DND-41 (cell line): ENCODE data around the gene THUMPD2.
"Not testable (repeated sequence)": the region's sequence is repeated elsewhere in the genome, so short reads cannot be mapped to it uniquely, and the experiment has no call there.

ENCODE experiments used
- ATAC-seq: fragments of 200-7000 bp; cut with Tn5 transposase; 3 replicates; pipeline ENCODE4 v1.9.1; 2021; ENCODE audit warnings: low read depth; ENCODE audit not compliant: insufficient read depth
- DNase-seq: peaks from one replicate; pipeline ENCODE4 v3.0.0-alpha.2; 2020
- H2AFZ ChIP-seq: 2 replicates; pipeline ENCODE4 v1.6.0; 2012; ENCODE audit warnings: low read depth, low read length
- H3K27ac ChIP-seq: 2 replicates; pipeline ENCODE4 v1.5.1; 2012; ENCODE audit warnings: low read length, inconsistent platforms
- H3K27me3 ChIP-seq: fragments of 200-600 bp; sonication (generic); 2 replicates; pipeline ENCODE4 v1.6.0; 2012; ENCODE audit warnings: low read length, mild to moderate bottlenecking, inconsistent platforms; ENCODE audit not compliant: insufficient read depth, poor library complexity
- H3K36me3 ChIP-seq: 2 replicates; pipeline ENCODE4 v1.5.1; 2012; ENCODE audit warnings: low read length, inconsistent platforms; ENCODE audit not compliant: insufficient read depth
- H3K4me1 ChIP-seq: 2 replicates; pipeline ENCODE4 v1.5.1; 2012; ENCODE audit warnings: mild to moderate bottlenecking, low read length; ENCODE audit not compliant: insufficient read depth
- H3K4me2 ChIP-seq: 2 replicates; pipeline ENCODE4 v1.6.0; 2012; ENCODE audit warnings: mild to moderate bottlenecking, moderate library complexity, low read length, inconsistent platforms; ENCODE audit not compliant: insufficient read depth
- H3K4me3 ChIP-seq, 2 experiments: fragments of 200-600 bp in 1 of 2; shearing (Covaris generic) in 1 of 2; 2 replicates each; pipeline ENCODE4 v1.5.1; 2012 to 2016; ENCODE audit warnings: inconsistent platforms in 2 of 2, low read length in 2 of 2, mild to moderate bottlenecking in 2 of 2, low read depth in 1 of 2, moderate library complexity in 1 of 2
- H3K79me2 ChIP-seq: 2 replicates; pipeline ENCODE4 v1.6.0; 2012; ENCODE audit warnings: low read length, inconsistent platforms; ENCODE audit not compliant: insufficient read depth
- H3K9ac ChIP-seq: 2 replicates; pipeline ENCODE4 v1.6.0; 2012; ENCODE audit warnings: low read depth, mild to moderate bottlenecking, inconsistent platforms, low read length, moderate library complexity
- H3K9me3 ChIP-seq: 2 replicates; pipeline ENCODE4 v1.5.1; 2012; ENCODE audit warnings: low read length, moderate library complexity, mild to moderate bottlenecking, inconsistent platforms; ENCODE audit not compliant: insufficient read depth, severe bottlenecking
- H4K20me1 ChIP-seq: 2 replicates; pipeline ENCODE4 v1.6.0; 2012; ENCODE audit warnings: low read length; ENCODE audit not compliant: insufficient read depth
- EZH2 ChIP-seq: IDR thresholded peaks from 3 replicates; pipeline ENCODE4 v1.6.1; 2012; ENCODE audit warnings: borderline replicate concordance, low read depth, mild to moderate bottlenecking, moderate library complexity, low read length, inconsistent platforms; ENCODE audit not compliant: severe bottlenecking
- TF ChIP-seq, protein P1 (sequence below): IDR thresholded peaks from 2 replicates; pipeline ENCODE4 v1.5.1; 2012; ENCODE audit warnings: borderline replicate concordance, low read length, moderate library complexity, mild to moderate bottlenecking; ENCODE audit not compliant: poor library complexity, severe bottlenecking; ENCODE audit errors: extremely low read depth

The THUMPD2 gene

DNA sequence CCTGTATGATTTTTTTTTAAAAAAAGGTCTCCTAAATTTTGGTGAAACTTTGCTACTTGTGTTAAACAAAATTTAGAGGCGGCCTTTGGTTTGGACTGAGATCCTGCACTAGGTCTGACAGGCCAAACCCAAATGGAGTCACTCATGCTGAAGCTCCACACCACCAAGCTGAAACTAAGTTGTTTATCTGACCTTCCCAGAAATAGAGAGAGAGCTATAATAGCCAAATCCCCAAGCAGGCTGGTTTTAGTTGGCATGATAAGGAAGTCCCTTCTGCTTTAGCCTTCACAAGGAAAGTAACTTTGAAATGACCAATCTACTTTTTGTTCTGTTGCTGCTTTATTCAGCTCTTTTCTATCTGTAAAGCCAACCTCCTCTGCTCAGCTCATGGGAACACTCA, 17.1 kb upstream of the THUMPD2 start:
- H3K4me2 ChIP-seq, result no peak overlapping the region

DNA sequence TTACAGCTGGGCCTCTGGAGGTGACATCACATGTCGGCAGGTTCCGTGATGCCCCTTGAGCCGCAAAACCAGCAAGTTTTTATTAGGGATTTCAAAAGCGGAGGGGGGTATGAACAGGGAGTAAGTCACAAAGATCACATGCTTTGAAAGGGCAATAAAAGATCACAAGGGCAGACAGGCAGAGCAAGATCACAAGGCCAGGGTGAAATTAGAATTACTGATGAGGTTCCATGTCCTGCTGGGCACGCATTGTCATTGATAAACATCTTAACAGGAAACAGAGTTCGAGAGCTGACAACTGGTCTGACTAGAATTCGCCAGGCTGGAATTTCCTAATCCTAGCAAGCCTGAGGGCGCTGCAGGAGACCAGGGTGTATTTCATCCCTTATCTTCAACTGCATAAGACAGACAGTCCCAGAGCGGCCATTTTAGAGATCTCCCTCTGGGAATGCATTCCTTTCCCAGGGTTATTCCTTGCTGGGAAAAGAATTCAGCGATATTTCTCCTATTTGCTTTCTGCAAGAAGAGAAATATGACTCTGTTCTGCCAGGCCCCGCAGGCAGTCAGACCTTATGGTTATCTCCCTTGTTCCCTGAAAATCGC, 11.3 kb upstream of the THUMPD2 start:
- not testable (repeated sequence) for DNase-seq, H3K36me3 ChIP-seq, H4K20me1 ChIP-seq, H3K9me3 ChIP-seq, H2AFZ ChIP-seq, ATAC-seq, H3K4me1 ChIP-seq, H3K27me3 ChIP-seq, H3K79me2 ChIP-seq, H3K9ac ChIP-seq, H3K4me2 ChIP-seq, H3K4me3 ChIP-seq, H3K27ac ChIP-seq

More for the DNA sequence above, 17.1 kb upstream of the THUMPD2 start:
- Histone ChIP-seq H3K36me3 (no peaks in the 10 kb centered on the region), H3K79me2 (no peaks in the 10 kb centered on the region), H2AFZ (no peak overlapping the region), H4K20me1 (no peaks in the 10 kb centered on the region), H3K27me3 (no peaks in the 10 kb centered on the region), H3K9ac (no peak overlapping the region), H3K27ac (no peak overlapping the region), H3K4me1 (no peaks in the 10 kb centered on the region), H3K4me3 (no peak overlapping the region), H3K9me3 (no peaks in the 10 kb centered on the region)
- no peak for ATAC-seq
- DNase-seq, result no peak
- TF ChIP-seq EZH2, result no peak
- TF ChIP-seq, protein P1, sequence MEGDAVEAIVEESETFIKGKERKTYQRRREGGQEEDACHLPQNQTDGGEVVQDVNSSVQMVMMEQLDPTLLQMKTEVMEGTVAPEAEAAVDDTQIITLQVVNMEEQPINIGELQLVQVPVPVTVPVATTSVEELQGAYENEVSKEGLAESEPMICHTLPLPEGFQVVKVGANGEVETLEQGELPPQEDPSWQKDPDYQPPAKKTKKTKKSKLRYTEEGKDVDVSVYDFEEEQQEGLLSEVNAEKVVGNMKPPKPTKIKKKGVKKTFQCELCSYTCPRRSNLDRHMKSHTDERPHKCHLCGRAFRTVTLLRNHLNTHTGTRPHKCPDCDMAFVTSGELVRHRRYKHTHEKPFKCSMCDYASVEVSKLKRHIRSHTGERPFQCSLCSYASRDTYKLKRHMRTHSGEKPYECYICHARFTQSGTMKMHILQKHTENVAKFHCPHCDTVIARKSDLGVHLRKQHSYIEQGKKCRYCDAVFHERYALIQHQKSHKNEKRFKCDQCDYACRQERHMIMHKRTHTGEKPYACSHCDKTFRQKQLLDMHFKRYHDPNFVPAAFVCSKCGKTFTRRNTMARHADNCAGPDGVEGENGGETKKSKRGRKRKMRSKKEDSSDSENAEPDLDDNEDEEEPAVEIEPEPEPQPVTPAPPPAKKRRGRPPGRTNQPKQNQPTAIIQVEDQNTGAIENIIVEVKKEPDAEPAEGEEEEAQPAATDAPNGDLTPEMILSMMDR, result no peak

DNA sequence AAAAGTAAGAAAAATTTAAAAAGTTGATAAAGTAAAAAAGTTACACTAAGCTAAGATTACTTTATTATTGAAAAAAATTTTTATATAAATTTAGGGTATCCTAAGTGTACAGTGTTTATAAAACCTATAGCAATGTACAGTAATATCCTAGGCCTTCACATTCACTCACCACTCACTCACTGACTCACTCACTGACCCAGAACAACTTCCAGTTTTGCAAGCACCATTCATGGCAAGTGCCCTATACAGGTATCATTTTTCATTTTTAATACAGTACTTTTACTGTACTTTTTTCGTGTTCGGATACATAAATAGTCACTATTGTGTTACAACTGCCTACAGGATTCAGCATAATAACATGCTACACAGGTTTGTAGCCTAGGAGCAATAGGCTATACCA, 8.9 kb upstream of the THUMPD2 start:
- Histone ChIP-seq H3K4me2 (no peak overlapping the region), H3K4me3 (no peak overlapping the region), H3K9me3 (peaks cover 4% of the 10 kb centered on the region), H3K27ac (no peak overlapping the region), H3K36me3 (no peaks in the 10 kb centered on the region), H3K9ac (no peak overlapping the region), H3K4me1 (no peaks in the 10 kb centered on the region), H2AFZ (no peak overlapping the region), H3K27me3 (no peaks in the 10 kb centered on the region), H3K79me2 (no peaks in the 10 kb centered on the region), H4K20me1 (no peaks in the 10 kb centered on the region)
- ATAC-seq (no peak), DNase-seq (no peak)
- TF ChIP-seq, protein P1, result no peak
- TF ChIP-seq EZH2, result no peak

DNA sequence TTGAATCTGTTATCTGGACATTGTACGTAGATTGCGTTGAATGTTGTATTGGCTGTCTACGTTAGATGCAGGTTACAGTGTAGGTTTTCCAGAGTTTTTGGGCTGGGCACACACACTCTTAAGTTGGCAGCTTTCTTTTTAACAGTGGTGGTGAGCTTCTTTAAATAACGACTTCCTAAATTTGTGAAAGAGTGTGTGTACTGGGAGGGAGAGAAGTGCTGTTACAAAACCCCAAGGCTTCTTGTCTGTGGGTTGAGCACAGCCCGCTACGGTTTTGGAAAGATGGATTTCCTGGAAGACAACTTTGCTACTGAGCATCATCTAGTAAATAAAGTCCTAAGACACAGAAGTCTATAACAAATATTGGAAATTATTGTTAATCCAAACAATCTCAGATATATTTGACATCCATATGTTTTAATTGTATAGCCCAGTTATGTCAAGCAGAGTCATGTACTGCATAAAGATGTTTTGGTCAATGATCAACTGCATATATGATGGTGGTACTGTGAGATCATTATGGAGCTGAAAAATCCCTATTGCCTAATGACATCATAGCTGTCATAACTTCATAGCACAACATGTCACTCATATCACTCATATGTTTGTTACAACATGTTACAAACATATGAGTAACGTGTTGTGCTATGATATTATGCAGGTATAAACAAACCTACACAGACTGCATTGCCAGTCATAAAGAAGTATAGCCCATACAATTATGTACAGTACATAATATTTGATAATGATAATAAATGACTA, 7.9 kb upstream of the THUMPD2 start:
- H2AFZ ChIP-seq, result no peak overlapping the region
- TF ChIP-seq EZH2, result no peak
- TF ChIP-seq, protein P1, result no peak
- H4K20me1 ChIP-seq, result no peaks in the 10 kb centered on the region
- no peaks in the 10 kb centered on the region for H3K4me1 ChIP-seq
- H3K27ac ChIP-seq, result no peak overlapping the region
- H3K9me3 ChIP-seq, result peaks cover 4% of the 10 kb centered on the region
- DNase-seq (no peak), ATAC-seq (no peak)
- no peaks in the 10 kb centered on the region for H3K27me3 ChIP-seq
- no peaks in the 10 kb centered on the region for H3K36me3 ChIP-seq
- no peak overlapping the region for H3K4me3 ChIP-seq
- no peak overlapping the region for H3K4me2 ChIP-seq
- no peaks in the 10 kb centered on the region for H3K79me2 ChIP-seq
- no peak overlapping the region for H3K9ac ChIP-seq
